Stimulated activated naive CD4-positive, alpha-beta T cell (primary cell): ENCODE data around the gene BDH2.

Experiments
- DNase-seq, 6 experiments: peaks; one replicate each; lab custom pipeline; 2025; lab: John Stamatoyannopoulos, UW

The BDH2 gene

DNA sequence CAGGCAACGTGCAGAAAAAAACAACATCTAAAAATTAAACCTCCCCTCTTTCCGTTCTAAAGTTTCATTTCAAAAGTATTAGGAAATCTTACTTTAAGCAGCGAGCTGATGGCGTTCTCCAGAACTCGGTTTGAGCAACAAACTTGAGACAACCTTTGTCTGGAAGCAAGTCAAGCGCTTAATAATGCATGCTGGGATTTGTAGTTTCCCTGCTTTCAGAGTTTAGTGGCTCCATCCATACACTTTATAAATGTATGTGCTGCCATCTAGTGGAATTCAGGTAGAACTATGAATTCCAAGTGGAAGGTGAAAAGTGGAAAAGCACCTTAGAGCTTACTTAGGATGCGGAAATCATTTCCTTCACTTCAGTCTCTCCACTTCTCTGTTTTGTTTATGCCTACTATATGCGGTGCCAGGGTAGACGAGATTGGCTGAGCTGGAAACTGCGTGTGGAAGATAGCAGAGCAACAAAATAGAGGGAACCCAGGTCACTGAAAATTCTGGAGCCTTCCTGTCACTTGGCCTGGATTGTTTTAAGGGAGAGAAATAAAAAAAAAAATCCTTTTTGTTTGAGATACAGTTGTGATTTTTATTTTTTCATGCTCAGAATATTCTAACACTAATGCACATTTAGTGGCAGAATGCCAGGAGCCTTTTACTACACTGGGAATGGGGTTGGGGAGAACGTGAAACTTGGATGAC, at the start of gene BDH2:
TSS of gene BDH2 (minus strand) at position 144 of the 702 bp plus-strand sequence. CDS start 3,580 bp downstream, outside the sequence.
- DNase-seq: peak; percentile 1 to 83 (median 52)

DNA sequence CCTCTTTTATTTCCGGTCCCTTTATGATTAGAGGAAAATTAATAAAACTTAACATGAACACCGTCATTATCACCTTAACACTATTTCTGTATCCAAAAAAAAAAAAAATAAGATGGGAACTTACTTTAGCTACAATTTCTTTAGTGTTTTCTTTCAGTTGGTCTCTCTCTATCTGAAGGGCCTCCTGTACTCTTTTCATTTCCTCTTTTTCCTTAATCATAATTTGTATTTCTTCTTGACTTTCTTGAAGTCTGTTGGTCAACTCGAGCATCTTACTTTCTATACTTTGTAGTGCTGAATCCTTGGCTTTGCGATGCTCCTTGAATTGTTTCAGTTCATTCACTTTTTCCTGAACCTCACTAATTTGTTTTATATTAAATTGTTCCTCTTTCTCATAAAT, 45.3 kb upstream of the BDH2 start:
- no peak for DNase-seq

GRCh38 chr4:103137446-103137827, 37.8 kb upstream of the BDH2 start:
- no peak for DNase-seq

DNA sequence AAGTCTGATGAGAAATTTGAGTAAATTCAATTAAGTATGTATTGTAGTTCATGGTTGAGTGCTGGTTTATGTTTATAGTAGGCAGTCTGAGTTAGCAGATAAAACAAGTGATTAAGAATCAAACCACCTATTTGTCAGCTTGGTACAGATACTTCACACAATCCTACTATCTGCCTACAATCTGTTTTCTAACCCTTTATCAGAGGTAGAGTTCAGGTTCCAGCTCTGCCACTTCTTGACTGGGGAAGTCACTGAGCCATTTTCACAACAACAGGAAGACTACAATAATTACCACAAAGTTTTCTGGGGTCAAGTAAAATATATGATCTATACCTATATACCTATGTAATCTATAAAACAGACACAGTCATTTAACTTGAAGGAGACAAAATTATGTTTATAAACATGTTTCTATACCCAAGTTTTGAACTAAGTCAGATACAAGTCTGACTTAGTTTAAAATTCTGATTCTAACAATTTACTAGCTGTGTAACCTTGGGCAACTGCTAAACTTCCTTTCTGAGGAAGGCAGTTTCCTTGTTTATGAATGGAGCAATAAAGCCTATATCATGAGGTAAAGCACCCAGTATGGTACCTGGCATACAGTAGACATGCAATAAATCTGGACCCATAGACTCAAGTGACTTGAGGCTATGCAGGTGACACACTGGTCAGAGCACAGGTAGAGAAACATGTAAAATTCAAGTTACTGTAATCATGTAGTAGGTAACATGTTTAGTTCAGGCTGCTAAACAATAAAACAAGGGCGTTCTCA, 37.2 kb upstream of the BDH2 start:
- DNase-seq: no peak

DNA sequence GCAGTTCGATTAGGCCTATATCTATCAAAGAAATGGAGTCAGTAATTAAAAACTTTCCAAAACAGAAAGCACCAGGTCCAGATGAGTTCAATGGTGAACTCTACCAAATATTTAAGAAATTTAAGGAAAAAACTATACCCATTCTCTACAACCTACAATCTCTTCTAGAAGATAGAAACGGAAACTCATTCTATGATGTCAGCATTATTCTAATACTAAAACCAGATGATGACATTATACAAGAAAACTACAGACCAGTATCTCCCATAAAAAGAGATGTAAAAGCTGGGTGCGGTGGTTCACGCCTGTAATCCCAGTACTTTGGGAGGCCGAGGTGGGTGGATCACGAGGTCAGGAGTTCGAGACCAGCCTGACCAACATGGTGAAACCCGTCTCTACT, 29.5 kb upstream of the BDH2 start:
- DNase-seq: no peak

- DNase-seq: no peak
These were observed 26.5 kb upstream of the BDH2 start for GRCh38 chr4:103126126-103126525.

DNA sequence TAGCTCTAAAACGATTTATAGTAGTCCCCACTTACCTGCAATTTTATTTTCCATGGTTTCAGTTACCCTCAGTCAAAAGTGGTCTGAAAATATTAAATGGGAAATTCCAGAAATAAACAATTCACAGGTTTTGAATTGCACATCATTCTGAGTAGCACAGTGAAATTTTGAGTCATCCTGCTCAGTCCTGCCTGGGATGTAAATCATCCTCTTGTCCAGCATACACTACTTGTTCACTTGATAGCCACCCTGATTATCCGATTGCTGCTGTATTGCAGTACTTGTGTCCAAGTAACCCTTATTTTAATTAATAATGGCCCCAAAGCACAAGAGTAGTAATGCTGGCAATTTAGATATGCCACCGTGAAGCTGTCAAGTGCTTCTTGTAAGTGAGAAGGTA, 23.5 kb upstream of the BDH2 start:
- DNase-seq: no peak

DNA sequence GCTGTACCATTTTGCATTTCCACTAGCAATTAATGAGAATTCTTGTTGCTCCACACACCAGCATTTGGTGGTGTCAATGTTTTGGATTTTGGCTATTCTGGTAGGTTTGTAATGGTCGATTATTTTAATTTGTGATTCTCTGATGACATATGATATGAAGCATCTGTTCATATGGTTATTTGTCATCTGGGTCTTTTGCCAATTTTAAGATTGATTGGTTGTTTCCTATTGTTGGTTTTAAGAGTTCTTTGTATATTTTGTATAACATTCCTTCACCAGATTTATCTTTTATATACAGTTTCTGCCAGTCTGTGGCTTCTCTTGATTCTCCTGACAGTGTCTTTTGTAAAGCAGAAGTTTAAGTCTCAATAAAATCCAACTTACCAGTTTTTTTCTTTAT, 18.5 kb upstream of the BDH2 start:
- DNase-seq: no peak

DNA sequence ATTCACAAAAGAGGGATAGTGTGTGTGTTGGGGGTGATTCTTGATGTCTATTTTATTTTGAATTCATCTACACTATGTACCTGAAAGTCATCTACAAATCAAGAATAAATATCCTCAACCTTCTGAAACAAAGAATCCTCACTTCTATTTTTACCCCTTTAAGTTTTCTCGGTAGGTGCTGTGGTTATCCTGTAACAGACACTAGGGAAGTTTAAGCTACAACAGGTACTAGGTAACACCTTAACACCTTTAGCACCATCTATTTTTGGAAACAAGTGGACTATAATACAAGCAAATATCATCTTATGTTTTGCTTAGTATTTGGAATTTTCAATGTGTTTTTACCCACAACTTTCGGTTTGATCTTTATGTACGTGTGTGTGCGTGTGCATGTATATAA, 12.0 kb upstream of the BDH2 start:
- DNase-seq: no peak

- DNase-seq: no peak
These were observed 8.9 kb upstream of the BDH2 start for GRCh38 chr4:103108542-103108941.

GRCh38 chr4:103105558-103106356, 6.1 kb upstream of the BDH2 start:
- DNase-seq: no peak

- DNase-seq: no peak
These were observed 5.3 kb upstream of the BDH2 start for GRCh38 chr4:103104886-103105285.

DNA sequence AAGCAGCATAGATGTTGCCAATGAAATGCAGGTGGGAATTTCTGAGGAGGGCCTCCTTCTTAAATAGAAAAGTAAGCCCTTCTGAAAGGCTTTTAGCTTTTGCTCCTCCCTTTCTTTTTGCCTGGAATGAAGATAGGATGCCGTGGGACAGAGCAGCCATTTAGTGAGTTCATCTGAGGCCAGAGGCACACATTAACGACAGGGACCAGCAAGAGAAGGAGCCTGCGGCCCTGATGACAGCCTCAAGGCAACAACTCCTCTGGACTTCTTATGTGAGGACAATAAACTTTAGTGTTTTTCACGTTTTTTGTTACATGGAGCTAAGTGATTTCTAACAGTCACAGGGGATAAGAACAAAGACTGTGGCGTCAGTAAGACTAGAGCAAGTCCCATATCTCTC, 1.1 kb upstream of the BDH2 start:
- no peak for DNase-seq

- DNase-seq: peak in 1 of 6 experiments; percentile 10
These were observed 736 bp downstream of the BDH2 start for GRCh38 chr4:103098756-103099440.

DNA sequence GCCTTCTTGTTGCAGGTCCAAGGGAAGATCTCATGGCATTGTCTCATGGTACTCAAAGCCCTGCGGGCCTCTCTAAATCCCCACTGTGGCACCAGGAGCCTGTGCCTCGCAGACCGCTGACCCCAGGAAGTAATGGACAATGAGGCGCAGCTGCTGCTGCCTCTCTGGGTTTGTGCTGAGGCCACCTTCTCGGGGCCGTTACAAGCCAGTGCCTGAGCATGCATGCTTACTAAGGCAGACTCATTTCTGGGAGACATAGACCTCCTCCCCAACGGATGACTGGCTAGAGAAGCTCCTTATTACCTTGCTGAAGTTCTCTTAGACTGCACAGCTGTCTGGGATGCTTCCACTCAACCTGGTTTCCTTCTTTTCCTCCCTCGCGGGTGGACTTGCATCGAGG, 1.3 kb downstream of the BDH2 start:
- no peak for DNase-seq

DNA sequence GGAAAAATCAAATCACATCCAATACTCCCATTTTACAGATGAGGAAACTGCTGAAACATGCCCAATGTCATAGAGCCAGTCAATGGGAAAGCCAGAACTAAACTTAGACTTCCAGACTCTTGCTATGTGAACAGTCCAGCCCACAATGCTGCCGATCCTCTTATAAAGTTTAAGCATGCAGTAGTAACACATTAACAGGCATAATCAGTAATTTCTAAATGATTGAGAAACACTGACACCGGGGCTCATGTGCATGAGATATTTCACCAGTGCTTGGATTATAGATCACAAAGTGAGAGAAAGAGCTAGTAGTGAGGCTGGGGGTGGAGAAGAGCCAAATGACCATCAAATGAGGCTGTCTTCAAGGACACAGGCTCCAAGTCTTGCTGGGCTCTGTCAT, 2.5 kb downstream of the BDH2 start:
- DNase-seq: no peak

DNA sequence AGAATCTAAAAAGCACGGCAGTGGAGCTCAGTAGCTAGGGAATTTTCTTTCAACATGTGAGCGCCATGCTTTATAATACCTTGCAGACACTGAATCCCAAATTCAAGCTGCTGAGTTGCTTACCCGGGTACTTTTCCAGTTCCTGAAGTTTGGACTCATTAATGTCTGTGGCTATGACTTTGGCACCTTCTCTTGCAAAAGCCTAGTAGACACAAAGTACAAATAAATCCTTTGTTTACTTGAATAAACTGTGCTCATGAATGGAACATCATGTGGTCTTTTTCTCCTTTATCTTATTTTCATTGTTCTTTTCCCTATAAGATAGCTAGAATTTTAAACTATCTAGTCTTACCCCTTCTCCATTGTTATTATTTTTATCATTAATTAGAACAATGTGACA, 4.6 kb downstream of the BDH2 start:
- DNase-seq: no peak

- no peak for DNase-seq
These were observed 7.4 kb downstream of the BDH2 start for GRCh38 chr4:103092245-103092644.

DNA sequence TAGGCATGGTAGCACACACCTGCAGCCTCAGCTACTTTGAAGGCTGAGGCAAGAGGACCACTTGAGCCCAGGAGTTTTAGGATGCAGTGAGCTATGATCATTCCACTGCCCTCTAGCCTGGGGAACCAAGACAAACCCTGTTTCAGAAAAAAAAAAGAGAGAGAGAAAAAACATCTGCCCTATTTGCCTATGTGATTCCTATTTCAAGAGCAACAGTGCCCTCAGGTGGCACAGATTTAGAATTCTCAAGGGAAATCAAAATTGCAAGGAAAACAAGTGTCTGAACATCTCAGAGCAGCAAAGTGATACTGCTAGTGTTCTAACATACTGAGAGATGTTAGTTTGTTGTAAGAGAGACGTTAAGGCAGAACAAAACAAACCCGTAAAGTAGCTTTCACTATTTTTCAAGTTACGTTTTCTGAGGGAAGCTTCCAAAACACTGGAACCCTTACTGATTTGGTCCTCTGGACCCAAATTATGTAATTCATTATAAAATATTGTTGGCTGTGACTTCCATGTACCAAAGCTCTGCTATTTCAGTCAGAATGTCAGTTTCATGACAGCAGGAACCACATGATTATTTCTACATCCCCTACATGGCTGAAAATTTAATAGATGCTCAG, 7.9 kb downstream of the BDH2 start:
- DNase-seq: peak in 5 of 6 experiments; percentile 9 to 59 (median 35)

DNA sequence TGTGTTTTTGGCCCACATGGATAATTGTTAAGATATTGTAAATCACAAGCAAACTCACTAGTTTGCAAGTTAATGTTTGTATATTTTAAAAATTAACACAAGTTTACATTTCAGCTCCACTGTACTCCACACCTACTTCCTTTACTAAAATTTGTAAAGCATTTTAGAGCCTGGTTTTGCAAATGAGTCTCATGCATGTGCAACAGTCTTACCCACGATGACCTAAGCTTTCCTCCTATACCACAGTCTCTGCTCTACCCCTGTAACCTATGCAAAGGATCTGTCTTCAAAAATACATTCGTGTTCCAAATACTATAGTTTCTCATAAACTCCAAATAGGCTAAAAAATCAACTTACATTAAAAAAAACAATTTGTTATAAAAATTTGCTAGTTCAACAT, 10.2 kb downstream of the BDH2 start:
- no peak for DNase-seq

DNA sequence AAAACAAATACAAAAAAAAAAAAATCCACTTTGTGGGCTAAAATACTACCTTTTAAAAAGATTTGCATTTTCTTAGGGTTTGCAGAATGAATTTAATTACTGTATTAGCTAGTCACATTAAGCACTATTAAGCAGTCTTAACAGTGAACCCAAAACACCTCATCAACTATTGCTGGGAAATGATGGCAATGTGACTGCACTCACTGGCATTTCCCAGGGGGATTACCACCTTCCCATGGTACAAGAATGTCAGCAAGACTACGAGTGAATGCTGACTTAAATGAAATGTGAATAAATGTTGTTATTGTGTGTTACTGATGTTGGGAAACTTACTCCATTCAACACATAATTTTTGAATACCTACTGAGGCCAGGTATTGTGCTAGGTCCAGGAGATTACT, 13.1 kb downstream of the BDH2 start:
- DNase-seq: no peak
